Activated CD4-positive, alpha-beta T cell treated with anti-CD3 and anti-CD28 coated beads, Interleukin-10, Interleukin-2, amounts not matched to agents 100 ng/mL and 50 ng/mL, durations not matched to agents 16 hours and 8 hours (primary cell): ENCODE data around the gene PODXL2.
"Not testable (repeated sequence)": the region's sequence is repeated elsewhere in the genome, so short reads cannot be mapped to it uniquely, and the experiment has no call there.

Experiments used
- DNase-seq: peaks from one replicate; pipeline ENCODE4 v3.0.0-alpha.2; 2020

The PODXL2 gene

GRCh38 chr3:127628788-127629466 is at the start of gene PODXL2:
Gene PODXL2, plus strand, starts transcription at chr3:127629185. Its CDS starts 35 bp downstream, at chr3:127629220.
- peak; percentile 30 for DNase-seq

DNA sequence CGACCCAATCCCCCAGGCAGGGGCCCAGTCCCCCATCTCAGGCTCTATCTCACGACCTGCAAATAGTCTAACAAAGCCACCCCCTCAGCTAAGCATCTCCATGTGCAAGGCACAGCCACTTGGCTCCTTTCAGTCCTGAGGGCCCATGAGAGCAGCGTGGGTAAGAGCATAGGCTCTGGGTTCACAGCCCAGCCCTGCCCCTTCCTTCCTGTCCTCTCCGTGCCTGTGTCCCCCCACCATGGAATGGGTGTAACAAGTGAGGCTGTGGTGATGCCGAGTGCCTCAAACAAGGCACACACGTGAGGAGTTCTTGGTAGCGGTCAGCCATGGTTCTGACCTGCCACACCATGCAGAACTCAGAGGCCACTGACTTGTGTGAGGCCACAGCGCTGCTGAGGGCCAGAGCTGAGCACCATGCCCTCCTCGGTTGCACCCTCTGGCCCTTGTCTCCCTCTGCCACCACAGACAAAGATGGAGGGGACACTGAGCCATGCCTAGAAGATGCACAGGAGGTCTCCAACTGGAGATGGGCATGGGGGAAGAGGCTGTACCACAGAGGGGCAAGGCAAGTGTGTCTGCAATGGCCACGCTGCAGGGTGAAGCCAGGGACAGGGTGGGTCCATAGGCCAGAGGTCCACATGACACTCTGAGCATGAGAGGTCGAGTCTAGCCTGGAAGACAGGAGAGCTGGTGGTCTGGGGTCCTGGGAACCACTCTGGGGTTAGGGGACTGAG is 48.5 kb upstream of the PODXL2 start:
- DNase-seq = no peak

DNA sequence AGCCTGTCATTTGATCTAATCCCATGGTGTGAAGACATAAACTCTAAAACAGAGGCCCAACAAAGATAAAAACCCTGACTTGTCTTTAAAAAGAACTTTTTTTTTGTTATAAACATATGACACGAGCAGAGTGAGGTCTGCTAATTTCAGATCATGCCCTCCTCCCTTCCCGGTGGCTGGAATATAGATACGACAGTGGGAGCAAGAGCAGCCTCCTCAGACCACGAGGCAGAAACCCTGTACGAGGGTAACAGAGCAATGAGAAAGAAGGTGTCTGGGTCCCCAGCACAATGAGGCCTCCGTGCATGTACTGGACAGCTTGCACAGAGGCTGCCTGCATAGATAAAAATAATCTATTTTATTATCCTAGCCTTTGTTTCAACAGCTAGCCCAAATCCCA is 44.3 kb upstream of the PODXL2 start:
- no peak for DNase-seq

GRCh38 chr3:127585163-127585812 is 43.7 kb upstream of the PODXL2 start:
- no peak for DNase-seq

DNA sequence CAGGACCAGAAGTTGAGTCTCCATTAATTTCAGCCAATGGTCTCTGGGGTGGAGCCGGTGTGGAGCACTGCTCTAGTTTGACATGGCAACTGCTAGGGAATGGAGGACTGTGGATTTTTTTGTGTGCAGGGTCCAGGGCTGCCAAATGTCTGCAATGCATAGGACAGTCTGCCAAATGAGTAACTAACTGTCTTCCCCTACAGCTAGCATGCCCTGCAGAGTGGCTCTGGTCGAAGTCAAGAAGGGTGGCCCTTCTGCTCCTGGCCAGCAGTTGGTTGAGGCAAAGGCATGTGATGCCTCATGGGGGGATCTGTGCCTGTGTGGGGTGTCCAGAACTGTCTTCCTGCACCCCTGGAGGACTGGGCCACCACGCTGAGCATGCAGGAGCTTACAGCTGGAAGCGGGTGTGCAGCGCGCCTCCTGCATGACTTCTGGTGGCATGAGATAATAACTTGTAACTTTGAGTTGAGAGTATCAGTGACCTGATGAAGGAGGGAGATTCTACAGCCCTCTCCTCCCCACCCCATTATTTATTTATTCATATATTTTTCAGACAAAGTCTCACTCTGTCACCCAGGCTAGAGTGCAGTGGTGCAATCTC is 43.1 kb upstream of the PODXL2 start:
- no peak for DNase-seq

DNA sequence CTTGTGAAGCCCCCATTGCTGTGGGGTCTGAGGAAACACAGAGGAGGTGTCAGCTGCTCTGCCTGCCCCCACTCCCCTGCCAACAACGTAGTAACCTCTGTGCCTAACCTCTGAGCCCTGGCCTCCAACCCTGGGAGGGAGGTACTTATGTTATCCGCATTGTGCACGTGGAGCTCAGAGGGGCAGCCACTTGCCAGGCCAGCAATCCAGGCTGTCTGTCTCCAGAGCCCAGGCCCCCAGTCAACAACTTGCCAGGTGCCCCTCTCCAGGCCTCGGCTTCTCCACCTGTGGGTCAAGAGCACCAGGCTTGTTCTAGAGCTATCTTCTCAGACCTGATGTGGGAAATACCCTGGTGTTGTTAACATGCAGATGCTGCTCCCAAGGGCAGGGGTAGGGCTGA is 41.1 kb upstream of the PODXL2 start:
- DNase-seq = no peak

- peak; percentile 43 for DNase-seq
Observed at GRCh38 chr3:127588806-127589577, 40.0 kb upstream of the PODXL2 start.

DNA sequence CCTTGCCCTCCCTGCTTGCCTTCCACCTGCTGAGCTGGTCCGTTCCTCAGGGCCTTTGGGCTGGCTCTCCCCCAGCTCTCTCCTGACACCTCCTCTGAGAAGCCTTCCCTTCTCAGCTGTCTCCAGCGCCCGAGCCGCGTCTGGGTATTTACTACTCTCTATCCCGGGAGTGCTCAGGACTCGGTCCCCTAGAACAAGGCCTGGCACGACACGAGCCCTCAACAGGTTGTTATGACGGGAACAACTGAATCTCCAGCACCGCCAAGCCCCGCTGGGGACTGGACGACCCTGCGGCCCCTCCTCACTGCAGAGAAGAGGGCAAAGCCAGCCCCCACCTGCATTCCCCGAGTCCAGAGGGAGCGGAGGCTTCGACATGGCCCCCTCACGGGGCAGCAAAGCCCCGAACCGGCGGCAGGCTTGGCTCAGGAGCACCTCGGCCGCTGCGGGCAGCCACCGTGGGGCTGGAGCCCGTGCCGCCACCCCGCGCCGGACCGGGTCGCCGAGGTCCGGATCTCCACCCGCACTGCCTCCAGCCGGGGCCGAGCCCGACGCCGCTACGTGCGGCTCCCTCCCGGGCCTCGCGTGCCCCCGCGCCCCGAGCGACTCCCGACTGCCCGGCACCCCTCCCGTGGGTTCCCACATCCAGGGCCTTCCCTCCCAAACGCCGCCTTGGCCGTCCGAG is 39.2 kb upstream of the PODXL2 start:
- no peak for DNase-seq

GRCh38 chr3:127590282-127590592 is 38.7 kb upstream of the PODXL2 start:
- DNase-seq = peak; percentile 40

DNA sequence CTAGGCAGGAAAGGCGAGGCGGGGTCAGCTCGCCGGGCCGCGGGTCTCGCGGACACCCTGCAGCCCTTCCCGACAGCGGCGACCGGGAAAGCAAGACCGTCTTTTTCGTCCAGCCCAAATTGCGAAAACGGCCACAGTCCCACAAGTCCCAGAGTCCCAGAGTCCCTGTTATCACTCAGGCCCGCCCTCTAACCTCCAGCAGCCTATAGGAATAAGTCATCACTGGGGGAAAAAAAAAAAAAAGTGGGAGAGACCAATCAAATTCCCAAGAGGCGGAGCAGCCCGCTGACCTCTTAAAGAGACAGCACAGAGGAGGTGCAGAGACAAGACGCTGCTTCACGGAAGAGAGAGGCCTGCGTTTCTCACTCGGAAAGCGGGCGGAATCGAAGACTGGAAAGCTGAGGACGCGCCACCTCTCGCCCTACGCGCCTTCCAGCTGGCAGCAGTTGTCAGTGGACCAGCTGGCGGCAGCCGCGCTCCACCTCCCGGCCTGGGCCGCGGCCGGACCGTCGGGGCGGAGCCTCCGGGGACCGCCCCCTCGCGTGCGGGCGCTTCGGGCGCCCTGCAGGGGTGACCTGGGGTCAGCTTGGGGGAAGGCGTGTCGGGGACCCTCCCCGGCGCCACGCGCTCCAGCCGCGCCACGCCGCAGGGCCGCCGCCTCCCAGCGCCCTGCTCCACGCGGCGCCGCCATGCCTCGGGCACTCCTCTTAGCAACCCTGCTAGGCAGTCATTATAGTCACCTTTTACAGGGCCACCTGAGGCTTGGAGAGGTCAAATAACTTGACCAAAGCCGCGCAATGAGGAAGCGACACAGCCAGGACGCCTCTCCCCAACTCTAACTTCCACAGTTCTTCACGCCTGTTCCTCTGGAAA is 38.2 kb upstream of the PODXL2 start, which contains the start of gene TPRA1:
Gene TPRA1 (minus strand): TSS at position 141 of the 873 bp plus-strand sequence. CDS start 10,587 bp downstream, outside the sequence.
- peak; percentile 93 for DNase-seq

DNA sequence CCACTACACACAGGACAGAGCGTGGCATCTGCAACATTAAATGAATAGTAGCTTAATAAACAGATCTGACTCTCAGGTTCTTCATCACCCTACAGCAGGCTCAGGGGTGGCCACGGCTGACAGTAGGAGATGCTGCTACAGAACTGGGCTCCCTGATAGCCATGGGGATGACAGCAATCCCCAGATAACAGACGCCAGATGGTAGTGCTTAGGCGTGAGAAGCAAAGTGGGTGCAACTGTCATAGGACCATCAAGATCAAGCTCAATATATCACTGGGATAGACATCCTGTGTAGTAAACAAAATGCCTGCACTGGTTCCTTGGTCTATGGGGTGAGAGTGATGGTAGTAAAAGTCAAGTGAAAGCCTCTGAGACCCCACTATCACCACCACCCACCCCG is 35.8 kb upstream of the PODXL2 start:
- no peak for DNase-seq

- DNase-seq = no peak
Observed at GRCh38 chr3:127595303-127595702, 33.7 kb upstream of the PODXL2 start.

DNA sequence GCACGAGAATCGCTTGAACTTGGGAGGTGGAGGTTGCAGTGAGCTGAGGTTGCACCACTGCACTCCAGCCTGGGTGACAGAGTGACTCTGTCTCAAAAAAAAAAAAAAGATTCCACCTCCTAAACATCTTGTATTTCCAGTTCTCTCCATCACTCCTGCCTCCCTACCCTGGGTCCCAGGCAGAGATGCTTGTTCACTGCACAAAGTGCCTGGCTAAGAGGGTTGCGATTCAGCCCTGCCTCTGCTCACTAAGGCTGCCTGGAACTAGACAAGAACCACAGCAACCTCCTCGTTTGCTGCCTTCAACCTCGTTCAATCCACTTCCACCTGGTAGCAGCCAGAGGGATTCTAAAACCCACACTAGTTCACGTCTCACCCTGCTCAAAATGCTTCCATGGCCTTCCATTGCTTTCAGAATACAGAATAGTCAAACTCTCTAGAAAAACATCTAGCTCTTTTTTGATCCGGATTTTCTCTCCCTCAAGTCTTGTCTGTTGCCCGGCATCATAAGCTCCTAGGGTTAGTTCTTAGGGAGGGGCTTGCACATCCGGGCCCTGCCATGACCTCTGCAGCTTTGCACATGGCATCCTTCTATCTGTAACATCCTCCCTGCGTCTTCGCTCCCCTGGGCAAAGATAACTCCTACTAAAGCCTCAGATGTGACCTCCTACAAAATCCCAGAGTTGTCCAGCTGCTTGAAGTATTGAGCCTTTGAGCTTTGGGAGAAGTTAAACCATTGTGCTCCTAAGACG is 31.8 kb upstream of the PODXL2 start:
- DNase-seq = no peak

DNA sequence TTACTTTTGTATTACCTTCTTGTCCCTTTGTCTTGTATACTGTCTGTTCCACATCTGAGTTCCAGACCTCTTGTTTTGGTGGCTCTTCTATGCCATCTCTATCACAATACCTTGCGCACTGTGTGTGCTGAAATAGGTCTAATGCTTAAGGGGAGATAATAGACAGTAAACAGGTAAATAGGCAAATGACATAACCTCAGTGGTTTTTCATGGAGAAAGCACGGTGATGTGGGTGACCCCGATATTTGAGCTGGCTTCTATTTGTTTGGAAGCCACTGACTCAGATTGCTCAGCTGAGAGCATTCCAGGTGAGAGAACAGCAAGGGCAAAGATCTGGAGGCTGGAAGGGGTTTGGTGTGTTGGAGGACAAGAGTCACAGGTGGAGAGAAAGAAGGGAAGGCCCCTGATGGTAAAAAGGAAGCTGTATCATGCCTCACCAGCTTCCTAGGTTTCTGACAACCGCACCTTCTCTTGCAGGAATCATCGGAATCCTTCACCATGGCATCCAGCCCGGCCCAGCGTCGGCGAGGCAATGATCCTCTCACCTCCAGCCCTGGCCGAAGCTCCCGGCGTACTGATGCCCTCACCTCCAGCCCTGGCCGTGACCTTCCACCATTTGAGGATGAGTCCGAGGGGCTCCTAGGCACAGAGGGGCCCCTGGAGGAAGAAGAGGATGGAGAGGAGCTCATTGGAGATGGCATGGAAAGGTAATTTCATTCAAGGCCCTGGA is 30.0 kb upstream of the PODXL2 start:
- DNase-seq = no peak

GRCh38 chr3:127600749-127601456 is 28.1 kb upstream of the PODXL2 start:
- DNase-seq = no peak

GRCh38 chr3:127604035-127604434 is 24.9 kb upstream of the PODXL2 start:
- no peak for DNase-seq

- DNase-seq = no peak
Observed at GRCh38 chr3:127604546-127605165, 24.3 kb upstream of the PODXL2 start.

DNA sequence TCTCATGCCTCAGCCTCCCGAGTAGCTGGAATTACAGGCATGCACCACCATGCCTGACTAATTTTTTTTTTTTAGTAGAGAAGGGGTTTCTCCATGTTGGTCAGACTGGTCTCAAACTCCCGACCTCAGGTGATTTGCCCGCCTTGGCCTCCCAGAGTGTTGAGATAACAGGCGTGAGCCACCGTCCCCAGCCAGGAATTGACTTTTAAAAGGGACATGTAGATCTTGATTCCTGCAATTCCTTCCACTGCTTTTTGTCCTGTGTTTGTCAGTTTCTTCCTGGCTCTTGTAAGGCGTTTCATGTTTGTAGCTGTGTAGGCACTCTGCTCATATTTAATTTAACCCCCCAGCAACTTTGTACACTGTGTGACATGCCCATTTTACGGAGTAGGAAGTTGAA is 23.4 kb upstream of the PODXL2 start:
- not testable (repeated sequence) for DNase-seq
